EL (cell line): ENCODE data around the gene PCNT.
"Not testable (repeated sequence)": the region's sequence is repeated elsewhere in the genome, so short reads cannot be mapped to it uniquely, and the experiment has no call there.

Experiments used
- DNase-seq: peaks from one replicate; pipeline ENCODE4 v3.0.0-alpha.2; 2016

Gene PCNT

GRCh38 chr21:46455575-46456385 lies 131.8 kb downstream of the PCNT start:
- peak; percentile 65 for DNase-seq

- no peak for DNase-seq
These were observed 132.8 kb downstream of the PCNT start for GRCh38 chr21:46456750-46457149.

- peak; percentile 51 for DNase-seq
These were observed 133.9 kb downstream of the PCNT start for GRCh38 chr21:46457801-46458314.

- peak; percentile 98 for DNase-seq
These were observed 134.5 kb downstream of the PCNT start, which contains the start of gene DIP2A for GRCh38 chr21:46458315-46459023. TSS of gene DIP2A (plus strand) at chr21:46458891. CDS start at chr21:46459132, 241 bp downstream.

- DNase-seq = no peak
These were observed 135.0 kb downstream of the PCNT start for GRCh38 chr21:46459024-46459355.

- peak; percentile 55 for DNase-seq
These were observed 135.6 kb downstream of the PCNT start for GRCh38 chr21:46459356-46460112.

- no peak for DNase-seq
These were observed 138.0 kb downstream of the PCNT start for GRCh38 chr21:46461909-46462308.

GRCh38 chr21:46465153-46465552 lies 141.2 kb downstream of the PCNT start:
- not testable (repeated sequence) for DNase-seq

- DNase-seq = no peak
These were observed 141.7 kb downstream of the PCNT start for GRCh38 chr21:46465651-46466050.

- no peak for DNase-seq
These were observed 144.3 kb downstream of the PCNT start for GRCh38 chr21:46468108-46468774.

GRCh38 chr21:46469275-46469674 lies 145.3 kb downstream of the PCNT start:
- no peak for DNase-seq

GRCh38 chr21:46471514-46471913 lies 147.6 kb downstream of the PCNT start:
- DNase-seq = no peak

- no peak for DNase-seq
These were observed 148.3 kb downstream of the PCNT start for GRCh38 chr21:46472246-46472645.

- DNase-seq = no peak
These were observed 150.4 kb downstream of the PCNT start for GRCh38 chr21:46474382-46474781.

GRCh38 chr21:46475296-46475695 lies 151.3 kb downstream of the PCNT start:
- DNase-seq = no peak

GRCh38 chr21:46477765-46478164 lies 153.8 kb downstream of the PCNT start:
- DNase-seq = no peak

GRCh38 chr21:46478910-46479309 lies 155.0 kb downstream of the PCNT start:
- no peak for DNase-seq

- DNase-seq = no peak
These were observed 156.5 kb downstream of the PCNT start for GRCh38 chr21:46480466-46480865.

GRCh38 chr21:46482225-46482845 lies 158.4 kb downstream of the PCNT start:
- no peak for DNase-seq

GRCh38 chr21:46482846-46483231 lies 158.9 kb downstream of the PCNT start:
- no peak for DNase-seq

GRCh38 chr21:46483300-46484295 lies 159.6 kb downstream of the PCNT start:
- DNase-seq = no peak
